SK-N-SH treated with all-trans-retinoic acid at 6 μM for 48 hours (cell line): Measurements from ENCODE around the gene FGB.

Source experiments
- ATAC-seq: fragments of 200-7000 bp; cut with Tn5 transposase; 3 replicates; pipeline ENCODE4 v1.9.1; 2020; ENCODE audit warnings: mild to moderate bottlenecking, moderate library complexity
- ARNTL ChIP-seq: fragments of 450-650 bp; formaldehyde crosslinking; IDR thresholded peaks from 2 replicates; pipeline ENCODE4 v1.5.0; 2020; ENCODE audit warnings: low read depth, mild to moderate bottlenecking, moderate library complexity, borderline replicate concordance
- BACH2 ChIP-seq: fragments of 250-450 bp; sonication (Bioruptor Pico); IDR thresholded peaks from 2 replicates; pipeline ENCODE4 v1.9.0; 2021; ENCODE audit warnings: mild to moderate bottlenecking, borderline replicate concordance
- CSDC2 ChIP-seq: fragments of 250-450 bp; sonication (Bioruptor Pico); IDR thresholded peaks from 2 replicates; pipeline ENCODE4 v1.5.0; 2020; ENCODE audit warnings: mild to moderate bottlenecking, moderate library complexity
- ESRRG ChIP-seq: fragments of 250-450 bp; sonication (Bioruptor Pico); IDR thresholded peaks from 2 replicates; pipeline ENCODE4 v1.6.1; 2021; ENCODE audit warnings: mild to moderate bottlenecking
- GLIS3 ChIP-seq: fragments of 250-450 bp; sonication (Bioruptor Pico); IDR thresholded peaks from 2 replicates; pipeline ENCODE4 v1.5.0; 2020; ENCODE audit warnings: mild to moderate bottlenecking, moderate library complexity
- ISL1 ChIP-seq: fragments of 250-450 bp; sonication (Bioruptor Pico); IDR thresholded peaks from 2 replicates; pipeline ENCODE4 v2.1.2; 2022; ENCODE audit warnings: mild to moderate bottlenecking, moderate library complexity
- OSR1 ChIP-seq: fragments of 250-450 bp; sonication (Bioruptor Pico); IDR thresholded peaks from 2 replicates; pipeline ENCODE4 v1.8.0; 2022; ENCODE audit warnings: moderate library complexity, mild to moderate bottlenecking, inconsistent platforms
- PPARA ChIP-seq: fragments of 250-450 bp; sonication (Bioruptor Pico); IDR thresholded peaks from 2 replicates; pipeline ENCODE4 v1.5.0; 2020; ENCODE audit warnings: mild to moderate bottlenecking, borderline replicate concordance
- RARB ChIP-seq: fragments of 250-450 bp; sonication (Bioruptor Pico); IDR thresholded peaks from 2 replicates; pipeline ENCODE4 v1.8.0; 2021; ENCODE audit warnings: mild to moderate bottlenecking, moderate library complexity
- SNAI2 ChIP-seq: fragments of 250-450 bp; sonication (Bioruptor Pico); IDR thresholded peaks from 2 replicates; pipeline ENCODE4 v1.5.0; 2020; ENCODE audit warnings: mild to moderate bottlenecking, moderate library complexity
- TCF4 ChIP-seq: fragments of 250-450 bp; sonication (Bioruptor Pico); IDR thresholded peaks from 2 replicates; pipeline ENCODE4 v1.8.0; 2021; ENCODE audit warnings: mild to moderate bottlenecking, moderate library complexity, borderline replicate concordance
- TOX ChIP-seq: fragments of 250-450 bp; sonication (Bioruptor Pico); IDR thresholded peaks from 2 replicates; pipeline ENCODE4 v1.8.0; 2021; ENCODE audit warnings: mild to moderate bottlenecking, moderate library complexity, borderline replicate concordance
- ZC3H10 ChIP-seq: fragments of 250-450 bp; sonication (Bioruptor Pico); IDR thresholded peaks from 2 replicates; pipeline ENCODE4 v1.5.1; 2021; ENCODE audit warnings: mild to moderate bottlenecking, moderate library complexity
- ZFP3 ChIP-seq: fragments of 250-450 bp; sonication (Bioruptor Pico); IDR thresholded peaks from 2 replicates; pipeline ENCODE4 v1.5.0; 2020; ENCODE audit warnings: mild to moderate bottlenecking, moderate library complexity
- ZFP30 ChIP-seq: fragments of 450-650 bp; formaldehyde crosslinking; IDR thresholded peaks from 2 replicates; pipeline ENCODE4 v1.5.0; 2022; ENCODE audit warnings: mild to moderate bottlenecking, moderate library complexity
- ZNF565 ChIP-seq: fragments of 450-650 bp; formaldehyde crosslinking; conservative IDR thresholded peaks from 2 replicates; pipeline ENCODE4 v1.5.0; 2020; ENCODE audit warnings: low read depth, mild to moderate bottlenecking, moderate library complexity
- ZNF70 ChIP-seq: fragments of 450-650 bp; formaldehyde crosslinking; IDR thresholded peaks from 2 replicates; pipeline ENCODE4 v1.5.0; 2020; ENCODE audit warnings: mild to moderate bottlenecking, moderate library complexity
- ZNF8 ChIP-seq: fragments of 450-650 bp; formaldehyde crosslinking; IDR thresholded peaks from 2 replicates; pipeline ENCODE4 v1.5.0; 2020; ENCODE audit warnings: mild to moderate bottlenecking, moderate library complexity
- TF ChIP-seq, protein P1 (sequence below): fragments of 250-450 bp; sonication (Bioruptor Pico); IDR thresholded peaks from 2 replicates; pipeline ENCODE4 v1.8.0; 2020; ENCODE audit warnings: mild to moderate bottlenecking, moderate library complexity, borderline replicate concordance
- TF ChIP-seq, protein P2 (sequence below): fragments of 250-450 bp; sonication (Bioruptor Pico); IDR thresholded peaks from 2 replicates; pipeline ENCODE4 v1.5.1; 2020; ENCODE audit warnings: low read depth, mild to moderate bottlenecking, moderate library complexity

The FGB gene

DNA sequence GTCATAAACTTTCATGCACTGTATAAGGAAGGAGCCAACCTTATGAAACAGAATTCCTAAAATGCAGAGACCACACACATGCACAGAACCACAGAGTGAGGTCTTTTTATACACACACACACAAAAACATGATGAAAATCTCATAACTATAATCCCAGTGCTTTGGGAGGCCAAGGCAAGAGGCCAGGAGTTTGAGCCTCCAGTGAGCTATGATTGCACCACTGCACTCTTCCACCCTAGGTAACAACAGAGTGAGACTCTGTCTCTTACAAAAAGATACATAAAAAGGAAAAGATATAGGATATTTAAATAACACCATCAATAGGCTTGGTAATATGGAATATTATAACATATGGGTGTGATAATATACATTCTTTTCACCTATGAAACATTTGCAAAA, 17.1 kb downstream of the FGB start (continued):
- no peak for TF ChIP-seq ZNF8
- TF ChIP-seq, protein P1, sequence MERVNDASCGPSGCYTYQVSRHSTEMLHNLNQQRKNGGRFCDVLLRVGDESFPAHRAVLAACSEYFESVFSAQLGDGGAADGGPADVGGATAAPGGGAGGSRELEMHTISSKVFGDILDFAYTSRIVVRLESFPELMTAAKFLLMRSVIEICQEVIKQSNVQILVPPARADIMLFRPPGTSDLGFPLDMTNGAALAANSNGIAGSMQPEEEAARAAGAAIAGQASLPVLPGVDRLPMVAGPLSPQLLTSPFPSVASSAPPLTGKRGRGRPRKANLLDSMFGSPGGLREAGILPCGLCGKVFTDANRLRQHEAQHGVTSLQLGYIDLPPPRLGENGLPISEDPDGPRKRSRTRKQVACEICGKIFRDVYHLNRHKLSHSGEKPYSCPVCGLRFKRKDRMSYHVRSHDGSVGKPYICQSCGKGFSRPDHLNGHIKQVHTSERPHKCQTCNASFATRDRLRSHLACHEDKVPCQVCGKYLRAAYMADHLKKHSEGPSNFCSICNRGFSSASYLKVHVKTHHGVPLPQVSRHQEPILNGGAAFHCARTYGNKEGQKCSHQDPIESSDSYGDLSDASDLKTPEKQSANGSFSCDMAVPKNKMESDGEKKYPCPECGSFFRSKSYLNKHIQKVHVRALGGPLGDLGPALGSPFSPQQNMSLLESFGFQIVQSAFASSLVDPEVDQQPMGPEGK (CRISPR knock-in tag) = no peak
- TF ChIP-seq ZFP30 (CRISPR knock-in tag) = no peak
- no peak for TF ChIP-seq GLIS3 (CRISPR knock-in tag)

DNA sequence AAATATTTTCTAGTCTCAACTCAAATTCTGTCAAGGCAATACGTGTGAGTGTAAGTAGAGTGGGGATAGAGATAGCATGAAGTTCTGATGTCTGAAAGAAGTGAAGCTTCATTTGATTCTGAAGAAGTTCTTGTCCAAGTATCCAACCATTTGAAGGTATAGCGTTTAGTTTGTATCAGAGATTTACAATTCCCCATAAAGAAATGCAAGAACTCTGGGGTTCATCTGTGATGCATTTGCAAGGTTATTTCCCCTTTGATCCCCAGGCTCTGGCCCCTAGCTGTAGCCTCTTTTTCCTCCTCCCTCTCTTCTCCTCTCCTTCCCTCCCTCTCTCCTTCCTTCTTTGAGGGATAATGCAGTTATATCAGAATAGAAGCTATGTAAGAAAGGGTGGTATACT, 19.9 kb downstream of the FGB start:
- TF ChIP-seq RARB (CRISPR knock-in tag) (no peak), CSDC2 (CRISPR knock-in tag) (no peak), ZNF565 (CRISPR knock-in tag) (no peak), ZNF70 (no peak), ZFP30 (CRISPR knock-in tag) (no peak), ESRRG (CRISPR knock-in tag) (no peak), TCF4 (CRISPR knock-in tag) (no peak), SNAI2 (CRISPR knock-in tag) (no peak), TOX (CRISPR knock-in tag) (no peak), ZC3H10 (CRISPR knock-in tag) (no peak)
- TF ChIP-seq, protein P2, sequence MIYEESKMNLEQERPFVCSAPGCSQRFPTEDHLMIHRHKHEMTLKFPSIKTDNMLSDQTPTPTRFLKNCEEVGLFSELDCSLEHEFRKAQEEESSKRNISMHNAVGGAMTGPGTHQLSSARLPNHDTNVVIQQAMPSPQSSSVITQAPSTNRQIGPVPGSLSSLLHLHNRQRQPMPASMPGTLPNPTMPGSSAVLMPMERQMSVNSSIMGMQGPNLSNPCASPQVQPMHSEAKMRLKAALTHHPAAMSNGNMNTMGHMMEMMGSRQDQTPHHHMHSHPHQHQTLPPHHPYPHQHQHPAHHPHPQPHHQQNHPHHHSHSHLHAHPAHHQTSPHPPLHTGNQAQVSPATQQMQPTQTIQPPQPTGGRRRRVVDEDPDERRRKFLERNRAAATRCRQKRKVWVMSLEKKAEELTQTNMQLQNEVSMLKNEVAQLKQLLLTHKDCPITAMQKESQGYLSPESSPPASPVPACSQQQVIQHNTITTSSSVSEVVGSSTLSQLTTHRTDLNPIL (CRISPR knock-in tag) = no peak
- TF ChIP-seq, protein P1 (CRISPR knock-in tag) = no peak
- no peak for ATAC-seq

DNA sequence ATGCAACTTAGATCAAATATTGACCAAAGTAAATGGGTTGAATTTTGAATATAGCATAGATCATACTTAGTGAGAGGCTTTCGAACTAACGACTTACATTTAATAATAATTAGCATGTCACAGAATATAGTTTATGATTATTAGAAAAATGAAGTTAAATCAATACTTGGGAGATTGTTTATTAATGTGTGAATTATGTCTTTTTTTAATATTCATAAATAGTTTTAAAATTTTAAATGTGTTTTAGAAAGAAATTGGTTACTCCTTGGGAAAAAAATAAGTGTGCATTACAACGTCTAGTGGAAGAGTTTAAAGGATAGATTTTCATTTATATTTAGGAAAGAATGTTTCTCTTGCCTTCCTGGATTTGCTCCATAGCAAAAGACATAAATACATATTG, 20.4 kb downstream of the FGB start:
- no peak for ATAC-seq

DNA sequence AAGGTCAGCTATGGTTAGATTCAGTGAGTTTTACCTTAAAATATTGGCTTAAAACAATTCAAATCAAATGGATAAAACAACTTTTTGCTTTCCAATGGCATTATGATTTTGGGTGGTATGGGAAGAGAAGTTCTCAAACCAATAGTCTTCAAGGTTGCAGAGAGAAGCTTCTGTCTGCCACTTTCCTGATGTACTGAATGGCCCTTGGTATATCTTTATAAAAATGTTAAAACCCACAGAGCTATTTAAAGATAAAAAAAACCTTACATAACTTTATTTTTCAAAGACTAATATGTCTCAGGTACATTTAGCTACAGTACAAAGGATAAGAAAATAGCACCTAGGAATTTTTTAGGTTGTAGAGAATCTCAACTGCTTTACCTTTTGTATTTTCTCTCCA, 20.9 kb downstream of the FGB start:
- ATAC-seq = no peak
- TF ChIP-seq ZFP30 (CRISPR knock-in tag) (no peak), ZNF70 (no peak), TCF4 (CRISPR knock-in tag) (no peak), ZFP3 (CRISPR knock-in tag) (no peak), ZNF565 (CRISPR knock-in tag) (no peak), PPARA (no peak), ISL1 (CRISPR knock-in tag) (no peak), ESRRG (CRISPR knock-in tag) (no peak), ARNTL (CRISPR knock-in tag) (no peak), SNAI2 (CRISPR knock-in tag) (no peak), RARB (CRISPR knock-in tag) (no peak), ZNF8 (no peak), CSDC2 (CRISPR knock-in tag) (no peak)
- TF ChIP-seq, protein P1 (CRISPR knock-in tag) = no peak
- TF ChIP-seq, protein P2 (CRISPR knock-in tag) = no peak

More for the DNA sequence above, 20.4 kb downstream of the FGB start:
- no peak for TF ChIP-seq ISL1 (CRISPR knock-in tag)
- TF ChIP-seq GLIS3 (CRISPR knock-in tag) = no peak
- no peak for TF ChIP-seq CSDC2 (CRISPR knock-in tag)
- no peak for TF ChIP-seq ZC3H10 (CRISPR knock-in tag)
- no peak for TF ChIP-seq TCF4 (CRISPR knock-in tag)
- TF ChIP-seq SNAI2 (CRISPR knock-in tag) = no peak
- TF ChIP-seq ZFP30 (CRISPR knock-in tag) = no peak
- TF ChIP-seq OSR1 (CRISPR knock-in tag) = no peak
- TF ChIP-seq ZNF8 = no peak
- no peak for TF ChIP-seq PPARA
- TF ChIP-seq, protein P2 (CRISPR knock-in tag) = no peak
- TF ChIP-seq, protein P1 (CRISPR knock-in tag) = no peak
- no peak for TF ChIP-seq ARNTL (CRISPR knock-in tag)
- no peak for TF ChIP-seq ZFP3 (CRISPR knock-in tag)
- no peak for TF ChIP-seq ZNF70
- no peak for TF ChIP-seq BACH2 (CRISPR knock-in tag)
- TF ChIP-seq, all 23 proteins: peak for 0
